Gastroesophageal sphincter (tissue), 4 donors: Measurements from ENCODE around the gene TWIST2. TPM values are rescaled to one million over a fixed set of nuclear protein-coding genes. Genes with fewer than 3 reads are reported as not detected.

Source experiments
- ATAC-seq: fragments of 150-250 bp; one replicate; pipeline ENCODE4 v1.9.1; 2016; ENCODE audit warnings: mild to moderate bottlenecking, moderate library complexity
- H3K27ac ChIP-seq, 4 donors: fragments of 200-600 bp; sonication (generic) in 3 of 4; 1 replicate in 3 of 4; 2 replicates in 1 of 4; pipeline ENCODE4 v1.5.1; 2016 to 2019
- H3K27me3 ChIP-seq: fragments of 200-600 bp; sonication (generic); one replicate; pipeline ENCODE4 v1.5.1; 2019
- H3K36me3 ChIP-seq, 2 donors: fragments of 200-600 bp; sonication (generic); one replicate each; pipeline ENCODE4 v1.5.1; 2019; ENCODE audit warnings: control low read depth in 1 of 2
- H3K4me1 ChIP-seq, 3 donors: fragments of 200-600 bp; sonication (generic); 1 replicate in 2 of 3; 2 replicates in 1 of 3; pipeline ENCODE4 v1.5.1; 2016 to 2019; ENCODE audit warnings: control low read depth in 2 of 3
- H3K4me3 ChIP-seq, 2 donors: fragments of 200-600 bp; sonication (generic); one replicate each; pipeline ENCODE4 v1.5.1; 2019; ENCODE audit warnings: mild to moderate bottlenecking in 1 of 2, moderate library complexity in 1 of 2
- H3K9me3 ChIP-seq, 3 donors: fragments of 200-600 bp; sonication (generic); one replicate each; pipeline ENCODE4 v1.5.1; 2017 to 2019; ENCODE audit warnings: control low read depth in 2 of 3
- EP300 ChIP-seq: sonication (generic); formaldehyde crosslinking; IDR thresholded peaks from one replicate; pipeline ENCODE4 v1.6.1; 2017; ENCODE audit warnings: antibody characterized with exemption, mild to moderate bottlenecking
- POLR2A ChIP-seq, 2 donors: fragments of 450-650 bp; IDR thresholded peaks; one replicate each; pipeline ENCODE4 v1.6.1; 2017; ENCODE audit warnings: antibody characterized with exemption in 2 of 2, mild to moderate bottlenecking in 2 of 2, moderate library complexity in 1 of 2
- POLR2AphosphoS5 ChIP-seq: sonication (generic); formaldehyde crosslinking; IDR thresholded peaks from one replicate; pipeline ENCODE4 v1.6.1; 2017; ENCODE audit warnings: antibody characterized with exemption
- WGBS, 2 donors: methylation state at CpG; one replicate each; pipeline ENCODE4 v1.1.5; 2018; ENCODE audit warnings: low coverage in 1 of 2; 5-methylcytosine and 5-hydroxymethylcytosine counted together
- total RNA-seq, 4 donors: library from RNA; depleted of rRNA; stranded (reverse); fragments of >200 nt; gene quantifications; one replicate each; pipeline ENCODE4 v1.1.0, GENCODE V29; 2016
- TF ChIP-seq, protein P1 (sequence below), 4 experiments: fragments of 200-600 bp in 2 of 4; fragments of 450-650 bp in 2 of 4; sonication (generic) in 1 of 4; IDR thresholded peaks; one replicate each; pipeline ENCODE4 v1.5.1; 2017 to 2019; ENCODE audit warnings: antibody characterized with exemption in 4 of 4, mild to moderate bottlenecking in 2 of 4, moderate library complexity in 2 of 4

Gene TWIST2
- total RNA-seq, 4 donors from 2014 or later = 17.7 to 69.6 (median 45.2) TPM

DNA sequence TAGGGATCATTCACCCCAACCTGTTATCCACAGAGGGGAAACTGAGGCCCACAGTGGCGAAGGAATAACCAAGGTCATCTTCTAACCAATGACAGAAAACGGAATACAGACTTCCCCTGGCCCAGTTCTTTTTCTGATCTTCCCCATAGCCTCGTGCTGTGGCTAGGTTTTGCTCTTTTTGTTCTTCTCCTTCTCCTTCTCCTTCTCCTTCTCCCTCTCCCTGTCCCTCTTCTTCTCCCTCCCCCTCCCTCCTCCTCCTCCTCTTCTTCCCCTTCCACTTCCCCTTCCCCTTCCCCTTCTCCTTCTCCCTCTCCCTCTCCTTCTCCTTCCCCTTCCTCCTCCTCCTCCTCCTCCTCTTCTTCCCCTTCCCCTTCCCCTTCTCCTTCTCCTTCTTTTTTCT, 12.9 kb upstream of the TWIST2 start:
- 81 to 84% methylated on average over 3 of the region's 3 CpGs for WGBS, 2 donors
- no peak for ATAC-seq
- Histone ChIP-seq H3K27me3 (no peaks in the 10 kb centered on the region), H3K9me3 (peaks cover 0 to 7% (median 0%) of the 10 kb centered on the region in 3 donors), H3K4me1 (no peaks in the 10 kb centered on the region), H3K36me3 (no peaks in the 10 kb centered on the region), H3K4me3 (no peak overlapping the region), H3K27ac (no peak overlapping the region)
- no peak for TF ChIP-seq POLR2A (IDR thresholded peaks at IDR 0.05)
- TF ChIP-seq, protein P1, sequence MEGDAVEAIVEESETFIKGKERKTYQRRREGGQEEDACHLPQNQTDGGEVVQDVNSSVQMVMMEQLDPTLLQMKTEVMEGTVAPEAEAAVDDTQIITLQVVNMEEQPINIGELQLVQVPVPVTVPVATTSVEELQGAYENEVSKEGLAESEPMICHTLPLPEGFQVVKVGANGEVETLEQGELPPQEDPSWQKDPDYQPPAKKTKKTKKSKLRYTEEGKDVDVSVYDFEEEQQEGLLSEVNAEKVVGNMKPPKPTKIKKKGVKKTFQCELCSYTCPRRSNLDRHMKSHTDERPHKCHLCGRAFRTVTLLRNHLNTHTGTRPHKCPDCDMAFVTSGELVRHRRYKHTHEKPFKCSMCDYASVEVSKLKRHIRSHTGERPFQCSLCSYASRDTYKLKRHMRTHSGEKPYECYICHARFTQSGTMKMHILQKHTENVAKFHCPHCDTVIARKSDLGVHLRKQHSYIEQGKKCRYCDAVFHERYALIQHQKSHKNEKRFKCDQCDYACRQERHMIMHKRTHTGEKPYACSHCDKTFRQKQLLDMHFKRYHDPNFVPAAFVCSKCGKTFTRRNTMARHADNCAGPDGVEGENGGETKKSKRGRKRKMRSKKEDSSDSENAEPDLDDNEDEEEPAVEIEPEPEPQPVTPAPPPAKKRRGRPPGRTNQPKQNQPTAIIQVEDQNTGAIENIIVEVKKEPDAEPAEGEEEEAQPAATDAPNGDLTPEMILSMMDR (IDR thresholded peaks at IDR 0.05) = no peak
- TF ChIP-seq POLR2AphosphoS5 = no peak

DNA sequence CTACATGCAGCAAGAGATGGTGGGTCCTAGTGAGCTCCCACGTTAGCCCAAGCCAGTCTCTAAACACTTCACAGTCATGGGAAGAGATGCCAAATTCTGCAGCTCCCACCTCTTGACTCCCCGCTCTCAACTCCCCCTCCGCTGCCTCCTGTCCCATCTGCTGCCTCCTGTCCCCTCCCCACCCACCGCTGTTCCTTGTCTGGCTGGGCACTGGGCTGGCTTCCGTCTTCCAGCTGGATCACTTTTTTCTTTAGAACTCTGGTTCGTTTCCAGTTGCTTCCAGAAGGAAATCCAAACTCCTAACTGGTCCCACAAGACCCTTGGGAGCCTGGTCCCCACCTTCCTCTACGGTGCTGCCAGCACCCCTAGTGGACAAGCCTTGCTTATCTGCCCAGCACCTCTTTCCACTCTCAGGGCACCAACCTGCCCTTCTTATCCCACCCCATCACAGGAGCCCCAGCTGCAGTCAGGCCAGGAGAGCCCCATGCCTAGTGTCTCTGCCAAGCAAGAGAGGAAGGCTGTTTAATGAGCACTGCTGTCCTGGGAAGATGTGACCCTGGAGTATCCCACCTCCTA, 12.1 kb upstream of the TWIST2 start:
- peaks cover 0 to 7% (median 0%) of the 10 kb centered on the region in 3 donors for H3K9me3 ChIP-seq
- 71 to 93% methylated on average over 3 to 7 of the region's 7 CpGs for WGBS, 2 donors
- H3K27ac ChIP-seq = no peak overlapping the region
- ATAC-seq = no peak
- TF ChIP-seq POLR2A (IDR thresholded peaks at IDR 0.05) (no peak), EP300 (no peak), POLR2AphosphoS5 (no peak)
- TF ChIP-seq, protein P1 (IDR thresholded peaks at IDR 0.05) = no peak
- H3K4me1 ChIP-seq = no peaks in the 10 kb centered on the region
- H3K27me3 ChIP-seq = no peaks in the 10 kb centered on the region
- H3K36me3 ChIP-seq = no peaks in the 10 kb centered on the region
- no peak overlapping the region for H3K4me3 ChIP-seq

DNA sequence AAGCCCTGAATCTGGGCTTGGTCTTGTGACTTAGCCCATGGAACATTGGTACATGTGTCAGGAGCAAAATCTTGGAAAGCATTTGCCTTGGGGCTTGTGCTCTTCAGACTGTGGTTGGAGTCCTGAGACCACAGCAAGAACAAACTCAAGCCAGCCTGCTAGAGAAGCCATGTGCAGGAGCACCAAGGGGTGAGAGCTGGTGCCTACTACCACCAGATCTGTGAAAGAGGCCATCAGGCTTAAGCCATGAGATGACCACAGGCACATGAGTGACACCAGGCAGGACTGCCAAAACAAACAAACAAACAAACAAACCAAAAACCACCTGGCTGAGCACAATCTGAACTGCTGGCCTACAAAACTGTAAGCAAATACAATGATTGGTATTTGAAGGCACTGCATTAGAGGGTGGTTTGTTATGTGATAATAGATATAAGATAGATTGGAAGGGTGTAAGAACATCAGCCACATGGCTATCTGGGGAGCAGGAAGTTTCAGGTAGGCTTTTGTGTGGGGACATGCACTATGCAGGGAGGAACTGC, 9.0 kb upstream of the TWIST2 start:
- TF ChIP-seq POLR2AphosphoS5 (no peak), POLR2A (IDR thresholded peaks at IDR 0.05) (no peak), EP300 (no peak)
- TF ChIP-seq, protein P1 (IDR thresholded peaks at IDR 0.05) = no peak
- Histone ChIP-seq H3K4me1 (no peaks in the 10 kb centered on the region), H3K36me3 (no peaks in the 10 kb centered on the region), H3K4me3 (no peak overlapping the region), H3K27ac (no peak overlapping the region), H3K27me3 (peaks cover 4% of the 10 kb centered on the region), H3K9me3 (peaks cover 0 to 7% (median 0%) of the 10 kb centered on the region in 3 donors)
- no peak for ATAC-seq

DNA sequence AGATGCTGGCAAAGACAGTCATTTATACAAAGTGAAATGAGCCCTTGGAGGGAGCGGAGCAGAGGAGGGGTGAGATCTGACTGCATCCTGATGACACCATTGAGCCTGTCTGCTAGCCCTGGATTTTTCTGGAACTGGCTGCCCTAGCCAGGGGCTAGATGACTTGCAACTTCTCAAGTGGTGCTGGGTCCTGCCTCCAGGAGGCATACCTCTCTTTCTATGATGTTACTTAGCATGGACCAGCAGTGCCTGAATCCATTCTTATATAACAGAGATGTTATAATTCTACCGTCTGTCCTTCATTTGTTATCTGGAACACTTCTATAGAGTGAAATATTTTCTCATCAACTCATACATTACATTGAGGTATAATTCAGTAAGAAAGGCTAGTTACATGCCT, 8.5 kb upstream of the TWIST2 start:
- ATAC-seq = no peak

More for the DNA sequence above, 8.5 kb upstream of the TWIST2 start:
- Histone ChIP-seq H3K4me1 (no peaks in the 10 kb centered on the region), H3K9me3 (peaks cover 0 to 7% (median 0%) of the 10 kb centered on the region in 3 donors), H3K27me3 (peaks cover 6% of the 10 kb centered on the region), H3K36me3 (no peaks in the 10 kb centered on the region), H3K4me3 (no peak overlapping the region), H3K27ac (no peak overlapping the region)
- WGBS, 2 donors = 89 to 100% methylated on average over 2 of the region's 2 CpGs
- no peak for TF ChIP-seq EP300
- TF ChIP-seq POLR2A (IDR thresholded peaks at IDR 0.05) = no peak
- TF ChIP-seq, protein P1 (IDR thresholded peaks at IDR 0.05) = no peak
- TF ChIP-seq POLR2AphosphoS5 = no peak
